Loucy (cell line): ENCODE results near the gene DKK3.

Experiments
- EZH2phosphoT487 ChIP-seq: fragments of 200-600 bp; IDR thresholded peaks from 2 replicates; pipeline ENCODE4 v1.6.1; 2018; ENCODE audit warnings: antibody characterized with exemption, mild to moderate bottlenecking, moderate library complexity, borderline replicate concordance
- TF ChIP-seq, protein P1 (sequence below): fragments of 200-600 bp; sonication (generic); conservative IDR thresholded peaks from 2 replicates; pipeline ENCODE4 v1.5.1; 2014; ENCODE audit warnings: mild to moderate bottlenecking, antibody characterized with exemption, low read length

DNA sequence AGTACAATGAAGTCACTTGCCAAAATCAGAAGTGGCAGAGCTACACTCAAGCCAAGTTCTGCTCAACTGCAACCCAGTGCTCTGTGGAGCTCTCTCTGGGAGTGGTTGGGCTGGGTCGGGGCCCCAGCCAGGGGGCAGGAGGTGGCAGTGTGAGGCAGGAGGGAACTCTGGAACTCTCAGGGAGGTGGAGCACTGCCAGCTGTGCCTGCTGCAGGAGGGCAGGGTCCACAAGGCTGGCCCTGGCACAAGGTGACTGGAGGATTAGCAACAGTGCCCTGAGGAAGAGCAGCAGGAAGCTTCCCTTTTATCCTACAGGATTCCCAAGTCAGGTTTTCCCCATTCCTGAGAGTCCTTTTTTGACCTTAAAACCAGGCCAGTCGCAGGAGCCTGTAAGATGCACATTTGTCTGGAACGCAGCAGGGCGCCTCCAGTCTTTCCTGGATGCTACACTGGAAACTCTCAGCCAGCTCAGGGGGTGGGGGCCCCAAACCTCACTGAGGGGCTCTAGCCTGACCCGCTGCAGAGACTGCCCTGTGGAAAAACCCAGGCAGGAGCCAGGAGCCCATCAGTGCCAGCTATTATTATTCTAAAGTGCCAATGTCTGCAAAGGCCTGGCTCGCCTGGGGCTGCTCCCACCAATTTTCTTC lies 31.8 kb downstream of the DKK3 start:
- TF ChIP-seq, protein P1, sequence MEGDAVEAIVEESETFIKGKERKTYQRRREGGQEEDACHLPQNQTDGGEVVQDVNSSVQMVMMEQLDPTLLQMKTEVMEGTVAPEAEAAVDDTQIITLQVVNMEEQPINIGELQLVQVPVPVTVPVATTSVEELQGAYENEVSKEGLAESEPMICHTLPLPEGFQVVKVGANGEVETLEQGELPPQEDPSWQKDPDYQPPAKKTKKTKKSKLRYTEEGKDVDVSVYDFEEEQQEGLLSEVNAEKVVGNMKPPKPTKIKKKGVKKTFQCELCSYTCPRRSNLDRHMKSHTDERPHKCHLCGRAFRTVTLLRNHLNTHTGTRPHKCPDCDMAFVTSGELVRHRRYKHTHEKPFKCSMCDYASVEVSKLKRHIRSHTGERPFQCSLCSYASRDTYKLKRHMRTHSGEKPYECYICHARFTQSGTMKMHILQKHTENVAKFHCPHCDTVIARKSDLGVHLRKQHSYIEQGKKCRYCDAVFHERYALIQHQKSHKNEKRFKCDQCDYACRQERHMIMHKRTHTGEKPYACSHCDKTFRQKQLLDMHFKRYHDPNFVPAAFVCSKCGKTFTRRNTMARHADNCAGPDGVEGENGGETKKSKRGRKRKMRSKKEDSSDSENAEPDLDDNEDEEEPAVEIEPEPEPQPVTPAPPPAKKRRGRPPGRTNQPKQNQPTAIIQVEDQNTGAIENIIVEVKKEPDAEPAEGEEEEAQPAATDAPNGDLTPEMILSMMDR = no peak
- no peak for TF ChIP-seq EZH2phosphoT487
